ENCODE measurements around the gene KRTAP9-3.

DNA sequence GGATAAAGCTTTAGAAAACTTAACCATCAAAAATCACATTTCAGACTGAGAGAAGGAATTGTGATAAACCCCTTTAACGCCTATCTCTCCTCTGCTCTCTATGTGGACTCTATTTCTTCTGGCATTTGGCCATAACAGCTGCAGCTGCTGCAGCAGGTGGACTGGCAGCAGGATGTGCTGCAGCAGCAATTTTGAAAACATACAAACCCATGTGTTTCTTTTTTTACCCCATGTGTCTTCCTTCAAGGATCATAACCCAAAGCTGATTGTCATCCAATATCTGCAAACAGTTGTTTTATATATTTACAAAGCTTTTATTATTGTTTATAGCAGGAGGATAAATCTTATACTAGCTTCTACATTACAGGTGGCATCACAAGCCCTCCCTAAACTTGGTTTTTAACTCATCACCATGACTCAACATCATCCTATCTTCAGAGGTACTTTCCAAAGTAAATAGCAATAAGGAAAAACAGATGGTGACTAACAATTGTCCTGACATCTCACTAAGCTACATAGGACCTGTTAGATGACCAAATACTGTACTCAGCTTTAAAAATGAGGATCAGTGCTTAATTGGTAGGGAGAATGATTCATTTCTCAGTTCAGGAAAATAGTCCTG, 20.3 kb upstream of the KRTAP9-3 start:
- TF ChIP-seq, protein P1, sequence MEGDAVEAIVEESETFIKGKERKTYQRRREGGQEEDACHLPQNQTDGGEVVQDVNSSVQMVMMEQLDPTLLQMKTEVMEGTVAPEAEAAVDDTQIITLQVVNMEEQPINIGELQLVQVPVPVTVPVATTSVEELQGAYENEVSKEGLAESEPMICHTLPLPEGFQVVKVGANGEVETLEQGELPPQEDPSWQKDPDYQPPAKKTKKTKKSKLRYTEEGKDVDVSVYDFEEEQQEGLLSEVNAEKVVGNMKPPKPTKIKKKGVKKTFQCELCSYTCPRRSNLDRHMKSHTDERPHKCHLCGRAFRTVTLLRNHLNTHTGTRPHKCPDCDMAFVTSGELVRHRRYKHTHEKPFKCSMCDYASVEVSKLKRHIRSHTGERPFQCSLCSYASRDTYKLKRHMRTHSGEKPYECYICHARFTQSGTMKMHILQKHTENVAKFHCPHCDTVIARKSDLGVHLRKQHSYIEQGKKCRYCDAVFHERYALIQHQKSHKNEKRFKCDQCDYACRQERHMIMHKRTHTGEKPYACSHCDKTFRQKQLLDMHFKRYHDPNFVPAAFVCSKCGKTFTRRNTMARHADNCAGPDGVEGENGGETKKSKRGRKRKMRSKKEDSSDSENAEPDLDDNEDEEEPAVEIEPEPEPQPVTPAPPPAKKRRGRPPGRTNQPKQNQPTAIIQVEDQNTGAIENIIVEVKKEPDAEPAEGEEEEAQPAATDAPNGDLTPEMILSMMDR (IDR thresholded peaks at IDR 0.05), result no peak
- TF ChIP-seq EZH2 (IDR thresholded peaks at IDR 0.05) (no peak), EZH2phosphoT487 (IDR thresholded peaks at IDR 0.05) (no peak)

All from neural progenitor cell (in vitro differentiated cells).